Measurements from ENCODE around the gene PTPRK. TPM values are rescaled to one million over a fixed set of nuclear protein-coding genes. Genes with fewer than 3 reads are reported as not detected.
A peak's percentile ranks its signal among the peaks of the same experiment; 100 is the strongest.

Gene PTPRK
- total RNA-seq, 2 donors from 2014 or later = 7.6 to 12.3 TPM

DNA sequence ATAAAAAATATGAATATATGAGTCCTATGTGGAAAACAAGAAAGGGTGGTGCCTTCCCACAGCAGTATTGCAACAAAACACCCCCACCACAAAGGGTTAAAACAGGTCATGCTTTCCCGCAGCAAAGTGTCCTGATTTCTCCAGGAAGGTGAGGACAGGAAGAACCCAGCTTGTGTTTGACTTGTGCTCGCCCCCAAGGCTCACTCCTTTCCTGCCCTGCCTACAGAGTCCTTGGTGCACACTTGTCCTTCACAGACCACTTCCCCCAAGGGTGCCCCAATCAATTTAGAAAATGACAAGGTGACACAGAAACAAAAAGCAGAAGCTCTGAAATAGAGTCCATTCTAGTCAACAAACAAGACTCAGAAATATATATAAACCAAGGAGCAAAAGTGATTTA is 237.4 kb downstream of the PTPRK start:
- no peak for ATAC-seq (replicated peaks)
- H3K27me3 Mint-ChIP-seq = no peaks in the 10 kb centered on the region
- no peaks in the 10 kb centered on the region for H3K9me3 Mint-ChIP-seq
- no peak overlapping the region for H3K4me3 Mint-ChIP-seq
- no peaks in the 10 kb centered on the region for H3K36me3 Mint-ChIP-seq (ENCODE audit: low read depth)
- no peak overlapping the region for H3K27ac Mint-ChIP-seq
- H3K4me1 Mint-ChIP-seq = no peaks in the 10 kb centered on the region

GRCh38 chr6:128280960-128281359 is 239.4 kb downstream of the PTPRK start:
- Mint-ChIP-seq H3K27me3 (no peaks in the 10 kb centered on the region), H3K36me3 (ENCODE audit: low read depth) (no peaks in the 10 kb centered on the region), H3K4me1 (no peaks in the 10 kb centered on the region), H3K4me3 (no peak overlapping the region), H3K27ac (no peak overlapping the region), H3K9me3 (no peaks in the 10 kb centered on the region)
- ATAC-seq (replicated peaks) = no peak

- H3K27me3 Mint-ChIP-seq = no peaks in the 10 kb centered on the region
- H3K4me1 Mint-ChIP-seq = peaks cover 2% of the 10 kb centered on the region
- H3K4me3 Mint-ChIP-seq = no peak overlapping the region
- H3K36me3 Mint-ChIP-seq (ENCODE audit: low read depth) = no peaks in the 10 kb centered on the region
- no peak for ATAC-seq (replicated peaks)
- H3K27ac Mint-ChIP-seq = no peak overlapping the region
- H3K9me3 Mint-ChIP-seq = no peaks in the 10 kb centered on the region
Observed at GRCh38 chr6:128280066-128280465, 240.3 kb downstream of the PTPRK start.

- H3K27ac Mint-ChIP-seq = no peak overlapping the region
- peaks cover 5% of the 10 kb centered on the region for H3K4me1 Mint-ChIP-seq
- no peak overlapping the region for H3K4me3 Mint-ChIP-seq
- no peak for ATAC-seq (replicated peaks)
- H3K36me3 Mint-ChIP-seq (ENCODE audit: low read depth) = no peaks in the 10 kb centered on the region
- H3K9me3 Mint-ChIP-seq = no peaks in the 10 kb centered on the region
- no peaks in the 10 kb centered on the region for H3K27me3 Mint-ChIP-seq
Observed at GRCh38 chr6:128278836-128279235, 241.6 kb downstream of the PTPRK start.

DNA sequence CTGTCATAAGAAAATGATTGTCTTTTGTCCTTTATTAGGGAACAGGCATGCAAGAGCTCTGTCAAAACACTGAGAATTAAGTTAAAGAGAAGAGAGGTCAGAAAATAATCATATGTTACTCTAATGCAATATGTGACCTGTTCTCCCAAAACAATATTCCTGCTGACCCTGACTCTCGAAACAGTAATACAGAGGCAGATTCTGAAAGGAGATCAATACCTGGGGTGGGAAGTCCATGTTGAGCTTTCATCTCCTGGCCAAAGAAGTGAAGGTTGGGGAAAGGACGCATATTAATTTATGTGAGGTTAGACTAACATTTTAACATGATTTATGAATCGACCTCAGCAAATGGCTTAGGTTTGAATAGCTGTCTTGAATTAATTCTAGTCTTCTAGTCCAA is 243.0 kb downstream of the PTPRK start:
- Mint-ChIP-seq H3K27me3 (no peaks in the 10 kb centered on the region), H3K4me3 (no peak overlapping the region), H3K36me3 (ENCODE audit: low read depth) (no peaks in the 10 kb centered on the region), H3K4me1 (peaks cover 5% of the 10 kb centered on the region), H3K9me3 (no peaks in the 10 kb centered on the region), H3K27ac (no peak overlapping the region)
- no peak for ATAC-seq (replicated peaks)

DNA sequence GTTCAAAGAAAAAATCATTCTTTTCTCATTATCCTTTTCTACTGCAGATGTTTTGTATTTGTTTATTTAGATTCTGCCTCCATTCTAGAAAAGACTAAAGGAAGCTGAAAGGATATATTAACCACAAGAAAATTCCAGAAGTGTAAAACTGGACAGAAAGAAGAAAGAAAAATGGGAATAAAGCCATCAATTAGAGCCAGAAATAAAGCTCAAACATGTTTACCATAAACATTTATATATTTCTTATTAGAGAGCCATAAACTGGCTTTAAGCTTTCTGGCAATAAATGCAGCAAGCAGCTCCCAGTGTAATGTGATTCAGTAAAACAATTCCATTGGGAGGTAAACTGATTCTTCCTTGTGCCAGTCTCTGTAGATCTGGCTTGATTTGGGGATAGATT is 244.1 kb downstream of the PTPRK start:
- H3K4me3 Mint-ChIP-seq = no peak overlapping the region
- no peaks in the 10 kb centered on the region for H3K9me3 Mint-ChIP-seq
- ATAC-seq (replicated peaks) = no peak
- H3K36me3 Mint-ChIP-seq (ENCODE audit: low read depth) = no peaks in the 10 kb centered on the region
- H3K27ac Mint-ChIP-seq = no peak overlapping the region
- H3K4me1 Mint-ChIP-seq = peaks cover 5% of the 10 kb centered on the region
- H3K27me3 Mint-ChIP-seq = no peaks in the 10 kb centered on the region

DNA sequence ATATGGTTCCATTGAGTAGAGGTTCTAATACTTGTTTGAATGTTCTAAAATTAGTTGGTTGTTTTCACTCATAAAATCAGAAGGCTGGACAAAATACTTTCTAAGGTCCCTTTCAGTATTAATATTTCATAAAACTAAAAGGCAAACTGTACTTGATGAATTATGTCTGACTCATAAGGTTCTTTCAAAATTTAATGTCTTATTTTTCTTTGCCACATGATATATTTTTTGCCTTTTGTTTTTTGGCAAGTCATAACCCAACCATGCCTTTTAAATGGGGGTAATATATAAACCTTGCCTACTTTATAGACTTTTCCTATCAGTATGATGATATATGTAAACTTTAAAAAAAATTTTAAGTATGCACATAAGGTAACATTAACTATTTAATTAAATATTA is 244.7 kb downstream of the PTPRK start:
- H3K36me3 Mint-ChIP-seq (ENCODE audit: low read depth) = no peaks in the 10 kb centered on the region
- H3K27ac Mint-ChIP-seq = no peak overlapping the region
- H3K27me3 Mint-ChIP-seq = no peaks in the 10 kb centered on the region
- no peak overlapping the region for H3K4me3 Mint-ChIP-seq
- H3K4me1 Mint-ChIP-seq = peaks cover 5% of the 10 kb centered on the region
- H3K9me3 Mint-ChIP-seq = no peaks in the 10 kb centered on the region
- no peak for ATAC-seq (replicated peaks)

DNA sequence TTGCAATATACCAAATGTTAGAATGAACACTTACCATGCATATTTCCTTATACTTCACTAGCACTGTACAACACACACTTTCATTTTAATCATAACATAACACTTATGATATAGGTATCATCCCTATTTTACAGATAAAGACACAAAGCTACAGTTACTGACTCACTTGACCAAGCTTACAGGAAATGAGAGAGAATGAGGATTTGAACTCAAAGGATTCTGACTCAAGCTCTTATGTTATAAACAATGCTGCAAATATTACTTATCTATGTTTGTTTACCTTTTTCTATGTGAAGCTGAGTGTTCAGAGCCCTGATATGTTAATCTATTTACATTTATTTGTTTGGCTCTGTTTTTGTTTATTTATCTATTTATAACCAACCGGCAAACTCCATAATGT is 245.4 kb downstream of the PTPRK start:
- Mint-ChIP-seq H3K27me3 (no peaks in the 10 kb centered on the region), H3K4me1 (peaks cover 5% of the 10 kb centered on the region), H3K9me3 (no peaks in the 10 kb centered on the region), H3K36me3 (ENCODE audit: low read depth) (no peaks in the 10 kb centered on the region), H3K27ac (no peak overlapping the region), H3K4me3 (no peak overlapping the region)
- peak; percentile 87 for ATAC-seq (replicated peaks)

DNA sequence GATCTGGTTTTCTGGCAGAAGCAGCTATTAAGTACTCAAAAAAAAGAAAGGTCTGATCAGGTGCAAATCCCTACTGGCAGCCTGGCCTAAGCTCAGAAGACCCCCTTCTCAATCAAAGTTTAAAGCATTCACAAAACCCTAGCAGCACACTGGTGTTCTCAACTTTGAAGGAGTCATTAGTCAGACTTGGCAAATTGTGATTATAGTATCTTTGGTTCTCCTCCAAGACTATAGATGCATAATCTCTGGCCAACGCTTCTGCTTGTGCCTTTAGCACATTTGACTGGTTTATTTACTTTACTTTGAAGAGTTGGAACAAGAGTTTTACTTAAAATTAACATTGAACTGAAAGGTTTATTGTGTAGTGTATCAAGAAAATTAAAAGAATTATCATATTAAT is 248.9 kb downstream of the PTPRK start:
- H3K27ac Mint-ChIP-seq = no peak overlapping the region

DNA sequence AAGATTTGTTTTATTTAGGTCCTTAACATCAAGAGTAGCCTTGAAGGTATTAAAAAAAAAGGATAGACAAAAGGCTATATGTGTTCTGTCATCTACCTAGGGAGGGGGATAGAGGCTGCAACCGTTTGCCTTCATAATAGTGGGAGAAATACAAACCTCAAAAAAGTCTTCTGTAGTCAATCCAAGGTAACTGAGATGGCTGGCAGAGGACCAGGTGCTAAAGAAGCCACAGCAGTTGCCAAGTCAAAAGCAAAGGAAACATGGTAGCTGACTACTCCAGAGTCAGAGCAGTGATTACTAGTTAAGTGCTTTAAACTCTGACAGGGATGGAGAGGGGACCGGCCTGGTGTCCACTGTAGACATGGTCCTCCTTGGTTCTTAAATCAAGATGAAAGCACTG is 249.4 kb downstream of the PTPRK start:
- H3K27me3 Mint-ChIP-seq = no peaks in the 10 kb centered on the region
- no peak for ATAC-seq (replicated peaks)
- peaks cover 5% of the 10 kb centered on the region for H3K4me1 Mint-ChIP-seq
- no peaks in the 10 kb centered on the region for H3K36me3 Mint-ChIP-seq (ENCODE audit: low read depth)
- H3K27ac Mint-ChIP-seq = no peak overlapping the region
- no peaks in the 10 kb centered on the region for H3K9me3 Mint-ChIP-seq
- H3K4me3 Mint-ChIP-seq = no peak overlapping the region

More for the DNA sequence above, 248.9 kb downstream of the PTPRK start:
- Mint-ChIP-seq H3K4me3 (no peak overlapping the region), H3K36me3 (ENCODE audit: low read depth) (no peaks in the 10 kb centered on the region), H3K27me3 (no peaks in the 10 kb centered on the region), H3K4me1 (peaks cover 5% of the 10 kb centered on the region), H3K9me3 (no peaks in the 10 kb centered on the region)
- no peak for ATAC-seq (replicated peaks)

DNA sequence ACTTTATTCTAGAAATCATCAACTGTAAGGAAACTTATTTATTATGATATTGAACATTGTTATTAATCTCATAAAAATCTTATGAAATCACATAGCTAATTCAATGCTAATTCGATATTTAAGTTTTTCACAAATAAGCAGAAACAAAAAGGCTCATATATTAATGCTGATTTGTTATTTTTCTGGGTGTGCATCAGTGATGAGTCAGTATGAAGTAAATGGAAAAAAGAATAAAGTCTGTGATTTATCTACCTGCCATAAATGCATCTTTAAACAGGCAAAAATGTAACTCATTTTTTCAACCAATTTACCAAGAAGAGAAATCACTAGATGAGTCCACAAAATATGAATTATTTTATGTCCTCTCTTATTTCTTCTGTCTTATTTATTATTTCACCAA is 253.5 kb downstream of the PTPRK start:
- Mint-ChIP-seq H3K27ac (no peak overlapping the region), H3K4me3 (no peak overlapping the region), H3K4me1 (no peaks in the 10 kb centered on the region), H3K27me3 (no peaks in the 10 kb centered on the region), H3K36me3 (ENCODE audit: low read depth) (no peaks in the 10 kb centered on the region), H3K9me3 (no peaks in the 10 kb centered on the region)
- ATAC-seq (replicated peaks) = no peak

DNA sequence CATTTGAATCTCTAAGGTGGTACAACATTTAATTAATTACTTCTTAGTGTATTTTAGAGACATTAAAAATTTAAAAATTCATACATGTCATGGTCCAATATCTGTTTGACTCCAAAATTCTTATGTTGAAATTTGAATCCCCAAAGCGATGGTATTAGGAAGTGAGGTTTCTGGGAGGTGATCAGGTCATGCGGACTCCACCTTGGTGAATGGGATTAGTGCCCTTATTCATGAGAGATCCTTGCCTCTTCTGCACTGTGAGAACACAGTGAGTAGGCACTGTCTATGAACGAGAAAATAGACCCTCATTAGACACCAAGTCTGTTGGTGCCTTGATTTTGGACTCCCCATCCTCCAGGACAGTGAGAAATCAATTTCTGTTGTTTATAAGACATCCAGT is 254.7 kb downstream of the PTPRK start:
- no peak overlapping the region for H3K4me3 Mint-ChIP-seq
- ATAC-seq (replicated peaks) = no peak
- no peaks in the 10 kb centered on the region for H3K9me3 Mint-ChIP-seq
- H3K27me3 Mint-ChIP-seq = no peaks in the 10 kb centered on the region
- no peak overlapping the region for H3K27ac Mint-ChIP-seq
- no peaks in the 10 kb centered on the region for H3K36me3 Mint-ChIP-seq (ENCODE audit: low read depth)
- no peaks in the 10 kb centered on the region for H3K4me1 Mint-ChIP-seq

GRCh38 chr6:128259730-128260685 is 260.4 kb downstream of the PTPRK start:
- ATAC-seq (replicated peaks) = peak; percentile 43
- Mint-ChIP-seq H3K27ac (peak overlapping the region; percentile 20), H3K9me3 (no peaks in the 10 kb centered on the region), H3K4me3 (peak overlapping the region; percentile 68), H3K4me1 (peaks cover 15% of the 10 kb centered on the region), H3K36me3 (ENCODE audit: low read depth) (no peaks in the 10 kb centered on the region), H3K27me3 (no peaks in the 10 kb centered on the region)

GRCh38 chr6:128259029-128259724 is 261.2 kb downstream of the PTPRK start:
- Mint-ChIP-seq H3K36me3 (ENCODE audit: low read depth) (no peaks in the 10 kb centered on the region), H3K27ac (peak overlapping the region; percentile 20)

GRCh38 chr6:128256095-128256494 is 264.3 kb downstream of the PTPRK start:
- ATAC-seq (replicated peaks) = no peak
- peaks cover 26% of the 10 kb centered on the region for H3K4me1 Mint-ChIP-seq
- H3K27ac Mint-ChIP-seq = no peak overlapping the region
- H3K27me3 Mint-ChIP-seq = no peaks in the 10 kb centered on the region
- no peaks in the 10 kb centered on the region for H3K9me3 Mint-ChIP-seq
- no peak overlapping the region for H3K4me3 Mint-ChIP-seq
- no peaks in the 10 kb centered on the region for H3K36me3 Mint-ChIP-seq (ENCODE audit: low read depth)

More at GRCh38 chr6:128259029-128259724, 261.2 kb downstream of the PTPRK start:
- no peaks in the 10 kb centered on the region for H3K27me3 Mint-ChIP-seq
- H3K9me3 Mint-ChIP-seq = no peaks in the 10 kb centered on the region
- peak overlapping the region; percentile 68 for H3K4me3 Mint-ChIP-seq
- peaks cover 15% of the 10 kb centered on the region for H3K4me1 Mint-ChIP-seq
- ATAC-seq (replicated peaks) = peak; percentile 73

Data from activated T-helper 17 cell treated with anti-CD3 and anti-CD28 coated beads, Interleukin-2, amount 50 U/mL, for 72 hours (primary cell).